ENCODE measurements around the gene NUBPL.

DNA sequence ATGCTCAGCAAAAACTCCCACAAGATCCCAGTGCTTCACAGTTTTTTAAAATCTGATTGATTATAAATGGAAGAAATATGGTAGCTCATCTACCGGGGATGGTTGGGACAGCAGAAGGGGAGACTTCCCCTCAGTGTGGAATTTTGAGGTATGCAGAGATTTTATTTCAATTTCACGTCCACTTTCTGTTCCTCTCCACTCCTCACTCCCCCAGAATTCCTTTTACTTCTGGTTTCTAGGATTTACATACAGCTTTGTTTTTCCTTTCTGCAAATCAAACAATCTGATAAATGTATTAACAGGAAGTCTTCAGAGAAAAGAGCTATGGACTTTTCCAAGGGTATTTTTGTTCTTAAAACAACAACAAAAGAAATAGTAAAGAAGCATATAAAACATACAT lies 334.4 kb downstream of the NUBPL start:
- TF ChIP-seq RFX5 (IDR thresholded peaks at IDR 0.05) (no peak), MAX (IDR thresholded peaks at IDR 0.05) (no peak), HOXA7 (CRISPR knock-in tag; IDR thresholded peaks at IDR 0.05) (no peak), CTCF (IDR thresholded peaks at IDR 0.05) (no peak), POLR2A (IDR thresholded peaks at IDR 0.05; ENCODE audit: low read length) (no peak), CBX2 (IDR thresholded peaks at IDR 0.05; ENCODE audit: borderline replicate concordance, low read depth) (no peak), CHD2 (IDR thresholded peaks at IDR 0.05; ENCODE audit: low read length, partially characterized antibody) (no peak), EHMT2 (IDR thresholded peaks at IDR 0.05; ENCODE audit: low read depth) (no peak)

Data from A549 (cell line).